CD14-positive monocyte (primary cell): Measurements from ENCODE around the gene IFITM10. TPM values are rescaled to one million over a fixed set of nuclear protein-coding genes. Genes with fewer than 3 reads are reported as not detected.

Experiments used
- DNase-seq, 3 donors: peaks; one replicate each; pipeline ENCODE4 v3.0.0-alpha.2; 2011 to 2022
- H2AFZ ChIP-seq: 2 replicates; pipeline ENCODE4 v1.6.0; 2012; ENCODE audit warnings: mild to moderate bottlenecking, low read depth, low read length, inconsistent platforms; ENCODE audit not compliant: insufficient read depth, poor library complexity, severe bottlenecking
- H3K27ac ChIP-seq, 2 donors: 1 replicate in 1 of 2; 2 replicates in 1 of 2; pipeline ENCODE4 v1.5.1; 2012 to 2013; ENCODE audit warnings: low read length in 2 of 2, control low read depth in 1 of 2, inconsistent platforms in 1 of 2, low read depth in 1 of 2, mild to moderate bottlenecking in 1 of 2
- H3K27me3 ChIP-seq, 2 donors: one replicate each; pipeline versions ENCODE4 v1.6.0 to v1.6.1; 2011 to 2013; ENCODE audit warnings: low read length in 2 of 2; ENCODE audit not compliant: control insufficient read depth in 2 of 2, insufficient read depth in 2 of 2
- H3K36me3 ChIP-seq, 2 donors: replicated peaks in 1 of 2; 1 replicate in 1 of 2; 2 replicates in 1 of 2; pipeline versions ENCODE4 v1.5.1 to v1.6.1; 2012 to 2013; ENCODE audit warnings: low read length in 2 of 2, control low read depth in 1 of 2, inconsistent platforms in 1 of 2, mild to moderate bottlenecking in 1 of 2; ENCODE audit not compliant: insufficient read depth in 2 of 2, control insufficient read depth in 1 of 2
- H3K4me1 ChIP-seq, 2 donors: 1 replicate in 1 of 2; 2 replicates in 1 of 2; pipeline versions ENCODE4 v1.5.1 to v1.6.1; 2012 to 2013; ENCODE audit warnings: low read length in 2 of 2, control low read depth in 1 of 2, inconsistent platforms in 1 of 2, mild to moderate bottlenecking in 1 of 2, moderate library complexity in 1 of 2; ENCODE audit not compliant: insufficient read depth in 2 of 2, control insufficient read depth in 1 of 2
- H3K4me2 ChIP-seq: replicated peaks from 2 replicates; pipeline ENCODE3; 2012; ENCODE audit warnings: low read length, moderate library complexity, mild to moderate bottlenecking; ENCODE audit not compliant: poor library complexity, severe bottlenecking; ENCODE audit errors: extremely low read depth
- H3K4me3 ChIP-seq, 3 experiments: fragments of 200-600 bp in 1 of 3; sonication (generic) in 1 of 3; replicated peaks in 1 of 3; 1 replicate in 2 of 3; 2 replicates in 1 of 3; pipeline ENCODE4 v1.5.1; 2011 to 2013; ENCODE audit warnings: low read length in 3 of 3, mild to moderate bottlenecking in 3 of 3, control low read depth in 2 of 3, low read depth in 2 of 3, inconsistent platforms in 1 of 3, moderate library complexity in 1 of 3
- H3K79me2 ChIP-seq: 2 replicates; pipeline ENCODE4 v1.6.0; 2012; ENCODE audit warnings: mild to moderate bottlenecking, control low read depth, inconsistent platforms, low read length, moderate library complexity; ENCODE audit not compliant: insufficient read depth
- H3K9ac ChIP-seq: 2 replicates; pipeline ENCODE4 v1.6.0; 2017; ENCODE audit warnings: low read length, mild to moderate bottlenecking; ENCODE audit not compliant: insufficient read depth, poor library complexity, severe bottlenecking
- H3K9me3 ChIP-seq, 2 donors: replicated peaks in 1 of 2; 1 replicate in 1 of 2; 2 replicates in 1 of 2; pipeline versions ENCODE4 v1.5.1 to v1.6.1; 2012 to 2013; ENCODE audit warnings: low read length in 2 of 2, control low read depth in 1 of 2; ENCODE audit not compliant: control insufficient read depth in 1 of 2, insufficient read depth in 1 of 2
- H4K20me1 ChIP-seq: 2 replicates; pipeline ENCODE4 v1.6.0; 2012; ENCODE audit warnings: mild to moderate bottlenecking, low read length, control low read depth, moderate library complexity; ENCODE audit not compliant: insufficient read depth
- H3K27ac Mint-ChIP-seq, 7 donors: one replicate each; pipeline ENCODE4 v1.8.0; 2020; ENCODE audit warnings: mild to moderate bottlenecking in 7 of 7, mixed read lengths in 7 of 7, moderate library complexity in 6 of 7, inconsistent platforms in 2 of 7
- H3K27me3 Mint-ChIP-seq, 3 donors: one replicate each; pipeline ENCODE4 v1.8.0; 2021 to 2022; ENCODE audit warnings: low read depth in 3 of 3, mild to moderate bottlenecking in 3 of 3, mixed read lengths in 3 of 3, moderate library complexity in 3 of 3, inconsistent platforms in 1 of 3
- H3K36me3 Mint-ChIP-seq, 2 donors: one replicate each; pipeline ENCODE4 v1.8.0; 2020; ENCODE audit warnings: mixed read lengths in 2 of 2, inconsistent platforms in 1 of 2, mild to moderate bottlenecking in 1 of 2
- H3K4me1 Mint-ChIP-seq: one replicate; pipeline ENCODE4 v1.8.0; 2020; ENCODE audit warnings: mild to moderate bottlenecking, mixed read lengths
- H3K4me3 Mint-ChIP-seq, 2 donors: one replicate each; pipeline ENCODE4 v1.8.0; 2020; ENCODE audit warnings: mild to moderate bottlenecking in 2 of 2, mixed read lengths in 2 of 2, moderate library complexity in 1 of 2
- H3K9me3 Mint-ChIP-seq, 7 donors: one replicate each; pipeline ENCODE4 v1.8.0; 2020 to 2022; ENCODE audit warnings: mixed read lengths in 7 of 7, mild to moderate bottlenecking in 6 of 7, moderate library complexity in 6 of 7, inconsistent platforms in 2 of 7
- WGBS: methylation state at CpG from one replicate; pipeline ENCODE4 v1.1.5; 2013; ENCODE audit warnings: missing lambda C conversion rate; ENCODE audit not compliant: insufficient coverage; 5-methylcytosine and 5-hydroxymethylcytosine counted together
- intact Hi-C, 2 donors: fragments of 100-400 bp; cut with micrococcal nuclease; formaldehyde crosslinking; loops; one replicate each; pipeline versions ENCODE4 v1.15.0 to v1.15.1; 2023
- polyA plus RNA-seq, 3 donors: library from polyadenylated mRNA; depleted of rRNA in 1 of 3; unstranded in 2 of 3; stranded (reverse) in 1 of 3; fragments of 300-500 nt in 2 of 3; fragments of >200 nt in 1 of 3; fragmentation: Illumina TruSeq in 2 of 3; gene quantifications; 1 replicate in 2 of 3; 2 replicates in 1 of 3; pipeline ENCODE4 v1.2.3, GENCODE V29; 2012 to 2021
- TF ChIP-seq, protein P1 (sequence below): fragments of 200-600 bp; IDR thresholded peaks from one replicate; pipeline ENCODE4 v1.8.0; 2022; ENCODE audit warnings: antibody characterized with exemption, mild to moderate bottlenecking

The IFITM10 gene
- polyA plus RNA-seq, 3 donors, result 2.4 TPM; not detected in 2

DNA sequence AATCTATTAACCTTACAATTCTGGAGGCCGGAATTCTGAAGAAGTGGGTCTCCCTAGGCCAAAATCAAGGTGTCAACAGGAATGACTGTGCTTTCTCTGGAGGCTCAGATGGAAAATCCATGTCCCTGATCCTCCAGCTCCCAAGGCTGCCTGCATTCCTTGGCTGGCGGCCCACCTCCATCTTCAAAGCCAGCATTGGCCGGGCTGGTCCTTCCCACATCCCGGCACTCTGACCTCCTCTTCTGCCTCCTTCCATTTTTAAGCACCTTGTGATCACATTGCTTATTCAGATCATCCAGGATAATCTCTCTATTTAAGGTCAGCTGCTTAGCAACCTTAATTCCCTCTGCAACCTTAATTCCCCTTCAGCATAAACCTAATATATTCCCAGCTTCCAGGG is 36.1 kb upstream of the IFITM10 start:
- H3K4me3 Mint-ChIP-seq, result peak overlapping the region in 1 of 2 donors; percentile 46
- WGBS, result 94% methylated on average over 4 of the region's 4 CpGs

GRCh38 chr11:1785749-1786413 is 35.5 kb upstream of the IFITM10 start:
- no peak overlapping the region for H3K9ac ChIP-seq
- TF ChIP-seq, protein P1, sequence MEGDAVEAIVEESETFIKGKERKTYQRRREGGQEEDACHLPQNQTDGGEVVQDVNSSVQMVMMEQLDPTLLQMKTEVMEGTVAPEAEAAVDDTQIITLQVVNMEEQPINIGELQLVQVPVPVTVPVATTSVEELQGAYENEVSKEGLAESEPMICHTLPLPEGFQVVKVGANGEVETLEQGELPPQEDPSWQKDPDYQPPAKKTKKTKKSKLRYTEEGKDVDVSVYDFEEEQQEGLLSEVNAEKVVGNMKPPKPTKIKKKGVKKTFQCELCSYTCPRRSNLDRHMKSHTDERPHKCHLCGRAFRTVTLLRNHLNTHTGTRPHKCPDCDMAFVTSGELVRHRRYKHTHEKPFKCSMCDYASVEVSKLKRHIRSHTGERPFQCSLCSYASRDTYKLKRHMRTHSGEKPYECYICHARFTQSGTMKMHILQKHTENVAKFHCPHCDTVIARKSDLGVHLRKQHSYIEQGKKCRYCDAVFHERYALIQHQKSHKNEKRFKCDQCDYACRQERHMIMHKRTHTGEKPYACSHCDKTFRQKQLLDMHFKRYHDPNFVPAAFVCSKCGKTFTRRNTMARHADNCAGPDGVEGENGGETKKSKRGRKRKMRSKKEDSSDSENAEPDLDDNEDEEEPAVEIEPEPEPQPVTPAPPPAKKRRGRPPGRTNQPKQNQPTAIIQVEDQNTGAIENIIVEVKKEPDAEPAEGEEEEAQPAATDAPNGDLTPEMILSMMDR, result no peak
- no peaks in the 10 kb centered on the region for H3K79me2 ChIP-seq
- peak overlapping the region in 1 of 3 experiments; percentile 15 for H3K4me3 ChIP-seq
- H3K27me3 ChIP-seq, result no peaks in the 10 kb centered on the region
- intact Hi-C loops, result loop anchor here in 1 of 2 donors (5.0 kb wide), 1 partner anchor 39 kb away; no protein-coding TSS in a partner anchor
- Mint-ChIP-seq H3K27me3 (peaks cover 2 to 15% (median 11%) of the 10 kb centered on the region in 3 donors), H3K36me3 (peaks cover 4 to 5% of the 10 kb centered on the region in 2 donors), H3K27ac (peak overlapping the region; percentile 30 to 98 (median 79)), H3K9me3 (peaks cover 0 to 3% (median 0%) of the 10 kb centered on the region in 7 donors), H3K4me3 (peak overlapping the region in 1 of 2 donors; percentile 46), H3K4me1 (peaks cover 64% of the 10 kb centered on the region)
- H4K20me1 ChIP-seq, result no peaks in the 10 kb centered on the region
- peak; percentile 59 to 76 (median 60) for DNase-seq
- H3K9me3 ChIP-seq, result no peaks in the 10 kb centered on the region
- no peaks in the 10 kb centered on the region for H3K36me3 ChIP-seq
- no peak overlapping the region for H2AFZ ChIP-seq
- peak overlapping the region; percentile 24 to 46 for H3K27ac ChIP-seq
- H3K4me2 ChIP-seq, result peak overlapping the region; percentile 4
- peaks cover 53 to 61% of the 10 kb centered on the region in 2 donors for H3K4me1 ChIP-seq
- WGBS, result 36% methylated on average over 15 of the region's 21 CpGs

More for the DNA sequence above, 36.1 kb upstream of the IFITM10 start:
- no peaks in the 10 kb centered on the region for H3K9me3 ChIP-seq
- Mint-ChIP-seq H3K36me3 (peaks cover 4 to 5% of the 10 kb centered on the region in 2 donors), H3K9me3 (peaks cover 0 to 3% (median 0%) of the 10 kb centered on the region in 7 donors), H3K4me1 (peaks cover 58% of the 10 kb centered on the region), H3K27me3 (peaks cover 2 to 17% (median 14%) of the 10 kb centered on the region in 3 donors), H3K27ac (peak overlapping the region in 6 of 7 donors; percentile 30 to 98 (median 62))
- no peaks in the 10 kb centered on the region for H3K36me3 ChIP-seq
- H4K20me1 ChIP-seq, result no peaks in the 10 kb centered on the region
- H3K79me2 ChIP-seq, result no peaks in the 10 kb centered on the region
- no peak for DNase-seq
- H3K4me2 ChIP-seq, result peak overlapping the region; percentile 4
- H3K4me1 ChIP-seq, result peaks cover 47 to 55% of the 10 kb centered on the region in 2 donors
- no peak overlapping the region for H2AFZ ChIP-seq
- H3K4me3 ChIP-seq, result peak overlapping the region in 1 of 3 experiments; percentile 15
- no peaks in the 10 kb centered on the region for H3K27me3 ChIP-seq
- TF ChIP-seq, protein P1, result no peak
- intact Hi-C loops, result loop anchor here in 1 of 2 donors (5.0 kb wide), 1 partner anchor 39 kb away; no protein-coding TSS in a partner anchor
- peak overlapping the region; percentile 22 to 46 for H3K27ac ChIP-seq
- no peak overlapping the region for H3K9ac ChIP-seq
